ENCODE results near the gene SORCS2.

GRCh38 chr4:7312691-7313090 lies 120.4 kb downstream of the SORCS2 start:
- no peak for TF ChIP-seq CTCF (IDR thresholded peaks at IDR 0.05)
- no peak for TF ChIP-seq POLR2A (IDR thresholded peaks at IDR 0.05)

Measured in right lobe of liver (tissue), 4 donors.